Fibroblast of villous mesenchyme (primary cell): ENCODE data around the gene SLC11A2. TPM values are rescaled to one million over a fixed set of nuclear protein-coding genes. Genes with fewer than 3 reads are reported as not detected.

Experiments used
- small RNA-seq: library from RNA; depleted of rRNA; stranded (forward); fragments of <200 nt; gene quantifications from one replicate; pipeline ENCODE3, GENCODE V24; 2012
- total RNA-seq: library from RNA; depleted of rRNA; stranded (reverse); fragments of >200 nt; gene quantifications from 2 replicates; pipeline ENCODE4 v1.2.3, GENCODE V29; 2012

The SLC11A2 gene
- total RNA-seq, 1 donor = 56.6 TPM

Small RNA genes lying within 50 kb of the gene (small RNA-seq; reads per million reads assigned to genes)
- gene AC008121.1 (not detected), gene RF00019 (not detected), gene RNU6-1273P (not detected), gene RNU6-87P (not detected)

Other genes starting within 250 kb of the SLC11A2 start
- gene TMPRSS12, start 183.5 kb downstream of the SLC11A2 start, total RNA-seq = under 0.01 TPM in 1 of 2 replicates, not detected in the other
- not detected in 2 replicates for gene HIGD1C, start 73.8 kb downstream of the SLC11A2 start, total RNA-seq
- gene LETMD1, start 21.9 kb upstream of the SLC11A2 start, total RNA-seq = 23.7 and 25.8 TPM in 2 replicates
- gene CSRNP2, start 57.2 kb upstream of the SLC11A2 start, total RNA-seq = 23.2 and 25.9 TPM in 2 replicates
- gene TFCP2, start 146.8 kb upstream of the SLC11A2 start, total RNA-seq = 6.4 and 7.8 TPM in 2 replicates
- gene POU6F1, start 191.7 kb upstream of the SLC11A2 start, total RNA-seq = 3.5 and 4.5 TPM in 2 replicates
- 106 and 139 TPM in 2 replicates for gene DAZAP2, start 212.4 kb upstream of the SLC11A2 start, total RNA-seq
- 5.2 and 8.4 TPM in 2 replicates for gene SMAGP, start 244.0 kb upstream of the SLC11A2 start, total RNA-seq